Muscle of back (tissue), 11 donors: ENCODE results near the gene KLHDC7B. TPM values are rescaled to one million over a fixed set of nuclear protein-coding genes. Genes with fewer than 3 reads are reported as not detected.

ENCODE experiments used
- DNase-seq, 3 donors: peaks; one replicate each; pipeline versions ENCODE4 v3.0.0 to v3.0.0-alpha.2; 2013
- polyA plus RNA-seq, 10 donors: library from polyadenylated mRNA; unstranded; fragments of 120-200 nt; gene quantifications; one replicate each; pipeline ENCODE4 v1.2.1, GENCODE V29; 2013; ENCODE audit not compliant: insufficient read length in 10 of 10

Gene KLHDC7B
- polyA plus RNA-seq, 10 donors = 0.18 to 0.19 TPM; not detected in 8

DNA sequence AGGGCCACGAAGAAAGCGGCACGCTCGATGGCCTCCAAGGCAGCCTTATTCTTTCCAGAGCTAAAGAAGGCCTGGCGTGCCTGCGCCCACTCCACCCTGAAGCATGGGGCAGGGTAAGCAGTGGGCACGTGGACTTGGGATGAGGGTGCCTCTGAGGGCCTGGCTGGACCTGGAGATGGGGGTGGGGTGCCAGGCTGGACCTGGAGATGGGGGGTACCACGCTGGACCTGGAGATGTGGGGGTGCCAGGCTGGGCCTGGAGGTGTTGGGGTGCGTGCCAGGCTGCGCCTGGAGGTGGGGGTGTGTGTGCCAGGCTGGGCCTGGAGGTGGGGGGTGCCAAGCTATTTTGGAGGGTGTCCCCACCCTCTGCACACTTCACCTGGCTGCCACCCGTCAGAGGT is 27.3 kb downstream of the KLHDC7B start:
- DNase-seq = no peak

DNA sequence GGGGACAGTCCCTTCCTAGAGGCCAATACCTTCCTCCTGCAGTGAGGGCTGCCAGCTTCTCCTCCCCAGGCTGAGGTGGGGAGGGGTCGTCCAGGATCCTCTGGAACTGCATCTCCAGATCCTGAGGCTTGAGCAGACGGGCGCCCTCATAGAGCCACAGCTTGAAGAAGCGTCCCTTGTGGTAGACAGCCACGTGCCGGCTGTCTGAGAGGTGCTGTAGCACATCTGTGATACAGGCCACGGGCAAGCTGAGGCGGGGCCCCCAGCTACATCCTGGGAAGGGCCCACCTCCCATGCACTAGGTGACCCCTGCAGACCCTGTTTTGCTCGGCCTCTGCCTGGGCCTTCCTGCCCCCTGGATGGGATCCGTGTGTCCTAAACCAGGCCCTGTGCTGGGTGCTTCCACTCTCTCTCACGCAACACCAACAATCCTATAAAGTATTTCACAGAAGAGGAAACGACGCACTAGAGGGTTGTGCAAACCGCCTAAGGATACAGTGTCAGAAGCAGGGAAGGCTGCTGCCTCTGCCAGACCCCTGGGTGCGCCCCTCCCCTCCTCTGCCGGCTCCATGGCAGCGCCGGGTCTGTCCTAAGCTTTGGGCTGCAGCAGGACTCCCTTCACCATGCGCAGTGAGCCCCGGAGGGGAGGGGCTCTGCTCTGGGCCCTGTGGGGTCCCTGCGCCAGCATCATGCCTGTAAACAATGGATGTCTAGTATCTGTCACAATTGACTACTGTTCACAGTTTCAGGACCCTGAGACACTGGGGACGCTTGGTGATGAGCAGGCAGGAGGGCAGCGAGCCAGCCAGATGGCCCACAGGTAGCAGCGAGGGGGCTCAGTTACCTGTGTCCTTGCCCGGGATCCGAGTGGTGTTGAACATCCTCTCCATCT is 28.0 kb downstream of the KLHDC7B start:
- DNase-seq = no peak

DNA sequence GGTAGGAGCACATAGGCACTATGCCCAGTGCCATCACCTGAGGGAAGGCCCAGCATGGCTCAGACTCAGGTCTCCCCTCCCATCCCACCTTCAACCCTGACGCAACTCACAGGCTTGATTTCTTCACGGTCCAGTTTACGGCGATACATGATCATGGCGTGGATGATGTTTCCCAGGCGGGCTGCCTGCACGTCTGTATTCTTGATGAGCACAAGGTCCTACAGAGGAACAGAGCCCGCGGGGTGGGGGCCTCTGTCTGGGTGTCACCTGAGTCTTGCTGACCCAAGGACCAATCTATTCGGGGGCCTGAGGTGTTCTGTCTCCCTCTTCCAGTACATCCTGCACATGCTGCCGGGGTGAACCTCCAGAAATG is 28.7 kb downstream of the KLHDC7B start:
- DNase-seq = no peak

DNA sequence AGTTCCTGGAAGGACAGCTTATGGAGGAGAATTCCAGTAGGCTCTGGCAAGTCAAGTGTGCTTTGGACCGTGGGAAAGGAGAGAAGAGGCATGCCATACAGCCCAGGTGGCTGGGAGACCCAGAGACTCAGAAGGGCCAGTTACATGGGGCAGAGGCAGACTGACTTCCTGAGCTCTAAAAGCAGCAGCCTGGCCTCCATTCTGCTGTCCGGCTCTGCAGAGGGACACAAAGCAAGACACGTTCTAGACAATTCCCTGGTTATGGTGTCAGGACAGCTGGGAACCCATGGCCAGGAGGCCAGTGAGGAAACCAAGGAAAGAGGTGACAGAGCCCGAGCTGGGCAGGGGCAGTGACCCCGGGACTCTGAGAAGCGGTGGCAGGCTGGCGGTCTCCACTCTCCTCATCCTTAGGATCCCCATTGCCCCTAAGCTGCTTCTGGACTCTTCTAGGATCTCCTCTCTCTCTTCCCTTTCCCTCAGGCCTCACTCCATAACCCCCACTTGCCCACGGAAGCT is 29.8 kb downstream of the KLHDC7B start:
- DNase-seq = no peak

DNA sequence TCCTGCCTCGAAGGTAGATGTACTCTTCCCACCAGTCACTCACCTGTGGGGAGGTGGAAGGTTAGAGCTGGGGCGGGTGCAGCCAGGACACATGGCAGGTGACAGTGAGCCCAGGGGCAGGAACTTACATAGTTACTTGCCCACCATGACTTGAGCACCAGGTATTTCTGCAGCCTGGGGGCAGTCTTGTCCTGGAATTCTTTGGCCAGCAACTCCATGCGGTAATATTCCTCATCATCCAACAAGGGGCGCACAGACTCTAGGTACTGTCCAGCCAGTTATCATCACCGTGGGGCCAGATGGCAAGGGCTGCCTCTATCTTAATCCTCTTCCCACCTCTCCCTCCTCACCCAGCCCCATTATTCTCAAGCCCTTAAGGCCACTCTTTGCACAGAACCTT is 30.4 kb downstream of the KLHDC7B start:
- peak in 2 of 3 donors; percentile 17 to 26 for DNase-seq

DNA sequence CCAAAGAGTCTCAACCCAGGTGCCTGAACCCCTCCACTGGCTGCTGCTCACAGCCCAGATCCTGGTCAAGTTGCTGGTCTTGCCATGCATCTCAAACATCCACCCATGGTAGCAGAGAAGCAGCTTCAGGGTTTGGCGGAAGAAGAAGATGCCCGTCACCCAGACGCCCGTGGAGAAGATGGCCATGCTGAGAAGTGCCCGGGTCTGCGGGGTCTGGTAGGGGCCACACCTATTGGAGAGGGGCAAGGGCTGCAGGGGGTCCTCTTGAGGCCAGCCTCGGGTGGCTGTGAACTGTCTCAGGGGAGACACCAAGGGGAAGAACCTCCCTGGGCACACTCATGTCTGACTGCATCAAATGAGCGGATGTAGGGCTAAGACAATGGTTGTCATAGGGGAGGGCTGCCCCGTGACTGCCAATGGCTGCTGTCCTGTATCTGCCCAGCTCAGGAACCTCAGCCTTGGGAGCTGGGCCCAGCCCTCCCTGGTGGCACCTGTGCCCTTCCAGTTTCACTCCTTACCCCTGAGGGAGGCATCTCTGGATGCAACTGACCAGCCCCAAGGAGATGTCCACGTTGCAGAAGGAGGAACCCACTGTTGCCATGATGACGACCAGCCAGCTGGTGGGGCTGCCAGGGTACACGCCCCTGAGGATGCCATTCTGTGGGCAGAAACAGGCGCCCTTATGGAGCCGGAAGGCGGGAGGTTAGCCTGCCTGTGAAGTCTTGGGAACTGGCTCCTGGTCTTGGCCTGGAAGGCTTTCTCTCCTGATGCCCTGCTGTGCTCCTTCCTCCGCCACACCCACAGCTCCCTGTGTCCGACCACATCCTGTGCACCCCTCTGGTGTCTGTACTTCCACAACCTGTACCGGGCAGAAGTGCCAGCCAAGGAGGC is 31.4 kb downstream of the KLHDC7B start:
- no peak for DNase-seq

DNA sequence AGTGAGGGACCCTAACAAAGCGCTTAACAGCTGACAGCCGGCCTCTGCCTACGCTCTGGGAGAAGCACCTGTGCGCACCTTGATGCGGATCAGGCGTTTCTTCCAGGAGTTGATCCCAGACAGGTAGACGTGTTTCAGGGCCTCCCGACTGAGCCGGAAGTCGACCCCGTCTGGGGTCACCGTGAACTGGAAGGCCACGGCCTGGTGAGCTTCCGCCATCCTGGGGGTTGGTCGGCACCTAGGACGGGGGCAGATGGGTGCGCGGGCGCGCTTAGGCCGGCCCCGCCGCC is 31.9 kb downstream of the KLHDC7B start:
- DNase-seq = no peak

DNA sequence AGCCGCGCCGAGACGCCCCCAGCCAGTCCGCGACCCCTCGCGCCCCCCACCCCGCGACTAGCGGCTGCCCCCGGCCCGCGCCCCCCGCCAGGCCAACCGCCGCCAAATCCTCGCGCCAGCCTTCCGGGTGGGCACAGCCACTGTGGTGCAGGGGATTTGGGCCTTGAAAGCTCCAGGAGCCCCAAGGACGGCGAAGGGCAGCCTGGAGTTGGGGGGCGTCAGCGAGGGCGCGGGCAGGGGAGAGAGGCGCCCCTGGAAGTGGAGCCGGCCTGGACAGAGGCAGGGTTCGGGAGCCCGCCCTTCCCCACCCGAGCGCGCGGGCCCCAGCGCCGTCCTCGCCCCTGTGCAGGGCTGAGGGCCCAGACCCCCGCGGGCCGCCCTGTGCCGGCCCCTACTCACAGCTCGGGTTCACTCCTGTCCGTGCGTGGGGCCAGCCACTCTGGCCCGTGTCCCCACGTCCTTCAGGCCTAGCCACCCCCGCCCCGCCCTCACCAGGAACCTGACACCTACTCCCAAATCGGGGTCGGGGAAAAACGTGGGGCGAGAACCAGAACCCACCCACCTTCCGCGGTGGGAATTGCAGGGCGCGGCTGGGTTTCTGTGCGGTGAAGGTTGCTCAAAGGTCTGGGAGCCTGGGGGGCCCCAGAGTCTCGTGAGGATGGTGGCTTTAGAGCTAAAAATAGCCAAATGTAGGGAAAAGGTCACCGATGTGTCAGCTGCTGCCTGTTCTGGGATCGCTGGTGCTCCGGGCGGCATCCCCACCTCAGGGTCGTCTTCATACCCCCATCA is 32.5 kb downstream of the KLHDC7B start, which contains the start of gene CPT1B:
CPT1B (minus strand) TSS at position 441 of the 789 bp plus-strand sequence. CDS start 512 bp downstream, outside the sequence.
- peak; percentile 32 to 48 (median 34) for DNase-seq

DNA sequence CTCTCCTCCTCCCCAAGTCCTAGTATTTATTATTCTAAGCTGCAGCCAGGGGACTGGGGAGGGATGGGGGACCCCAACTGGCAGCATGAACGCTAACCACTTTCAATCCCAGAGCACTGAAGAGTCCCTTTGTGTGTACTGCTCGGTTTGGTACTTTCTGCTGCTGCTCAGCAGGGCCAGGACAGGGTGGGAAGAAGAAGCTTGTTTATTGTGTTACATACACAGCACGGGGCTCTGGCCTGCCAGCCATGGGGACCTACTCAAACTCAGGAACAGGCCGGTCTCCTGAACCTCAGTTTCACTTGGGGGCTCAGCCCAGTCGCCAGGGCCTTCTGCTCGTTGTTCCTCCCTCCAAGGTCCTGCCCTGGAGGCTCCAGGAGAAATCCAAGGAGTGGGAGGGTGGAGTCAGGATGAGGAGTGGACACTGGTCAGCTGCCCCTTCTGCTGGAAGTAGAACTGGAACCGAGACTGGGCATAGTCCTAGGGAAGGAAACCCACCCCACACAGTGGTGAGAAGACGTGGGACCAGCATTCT is 33.1 kb downstream of the KLHDC7B start:
- no peak for DNase-seq

DNA sequence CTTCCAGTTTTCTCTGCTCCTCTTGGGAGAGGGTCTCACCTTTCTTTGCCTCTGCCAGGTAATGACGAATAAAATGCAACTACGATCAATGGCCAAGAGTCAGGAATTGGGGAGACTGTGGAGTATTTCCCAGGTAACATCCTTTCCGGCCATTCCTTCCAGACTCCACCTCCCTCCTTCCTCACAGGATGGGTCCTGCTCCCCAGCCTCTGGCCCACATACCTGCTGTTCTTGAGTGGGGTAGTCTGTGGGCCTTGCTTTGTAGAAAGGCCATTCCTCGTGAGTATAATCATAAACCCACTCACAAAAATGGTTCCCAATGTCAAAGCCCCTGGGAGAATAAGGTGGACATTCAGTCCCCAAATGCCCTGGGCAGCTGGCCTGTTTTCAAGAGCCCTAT is 34.1 kb downstream of the KLHDC7B start:
- no peak for DNase-seq

DNA sequence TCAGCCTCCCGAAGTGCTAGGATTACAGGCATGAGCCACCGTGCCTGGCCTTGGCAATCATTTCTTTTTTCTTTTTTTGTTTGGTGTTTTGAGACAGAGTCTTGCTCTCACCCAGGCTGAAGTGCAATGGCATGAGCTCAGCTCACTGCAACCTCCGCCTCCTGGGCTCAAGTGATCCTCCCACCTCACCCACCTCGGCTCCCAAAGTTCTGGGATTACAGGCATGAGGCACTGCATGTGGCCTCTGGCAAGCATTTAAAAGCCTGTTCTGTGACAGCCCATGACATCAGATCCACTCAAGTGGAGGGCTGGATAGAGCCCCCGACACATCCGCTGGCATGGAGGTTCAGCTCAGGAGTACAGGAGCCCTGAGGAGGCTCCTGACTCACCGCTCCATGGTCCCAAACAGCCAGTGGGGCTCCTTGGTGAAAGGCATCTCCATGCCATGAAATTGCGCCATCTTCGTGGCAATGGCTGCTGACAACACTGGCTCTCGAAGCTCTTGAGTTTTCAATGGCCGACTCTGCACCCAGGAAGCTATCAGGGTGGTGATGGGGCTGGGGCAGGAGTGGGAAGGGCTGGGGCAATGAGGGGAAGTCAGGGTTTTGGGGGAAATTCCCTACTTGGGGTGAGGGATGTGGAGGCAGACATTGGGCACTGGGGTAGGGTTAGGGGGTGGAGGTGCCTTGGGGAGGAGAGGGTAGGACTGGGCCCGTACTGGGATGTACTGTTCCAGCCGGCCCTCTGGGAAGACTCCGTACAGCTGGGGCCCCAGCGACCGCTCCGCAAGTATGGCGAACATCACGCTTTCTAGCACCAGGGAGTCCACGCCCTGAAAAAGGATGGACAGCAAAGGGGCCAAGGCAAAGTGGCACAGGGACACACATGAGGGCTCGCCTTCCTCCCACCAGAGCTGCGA is 35.6 kb downstream of the KLHDC7B start:
- no peak for DNase-seq

DNA sequence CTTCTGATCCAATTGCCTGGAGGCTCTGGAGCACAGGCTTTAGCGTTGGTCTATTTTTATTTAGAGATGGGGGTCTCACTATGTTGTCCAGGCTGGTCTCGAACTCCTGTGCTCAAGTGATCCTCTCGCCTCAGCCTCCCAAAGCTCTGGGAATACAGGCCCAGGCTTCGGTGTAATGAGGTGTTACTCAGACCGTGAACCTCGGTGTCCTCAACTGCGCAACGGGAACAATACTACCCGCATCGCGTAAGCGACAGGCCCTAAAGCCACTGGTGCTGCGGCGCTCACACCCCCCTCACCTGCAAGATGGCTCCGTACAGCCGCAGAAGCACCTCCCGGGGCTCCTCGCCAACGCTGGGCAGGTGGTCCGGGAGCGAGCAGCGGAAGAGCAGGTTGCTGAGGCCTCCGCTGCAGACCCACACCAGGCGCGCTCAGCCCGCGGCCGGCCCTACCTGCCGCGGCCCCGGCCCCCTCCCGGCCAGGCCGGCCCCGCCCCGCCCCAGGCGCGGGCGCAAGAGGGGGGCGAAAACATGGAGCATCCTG is 36.3 kb downstream of the KLHDC7B start:
- DNase-seq = peak in 1 of 3 donors; percentile 53

DNA sequence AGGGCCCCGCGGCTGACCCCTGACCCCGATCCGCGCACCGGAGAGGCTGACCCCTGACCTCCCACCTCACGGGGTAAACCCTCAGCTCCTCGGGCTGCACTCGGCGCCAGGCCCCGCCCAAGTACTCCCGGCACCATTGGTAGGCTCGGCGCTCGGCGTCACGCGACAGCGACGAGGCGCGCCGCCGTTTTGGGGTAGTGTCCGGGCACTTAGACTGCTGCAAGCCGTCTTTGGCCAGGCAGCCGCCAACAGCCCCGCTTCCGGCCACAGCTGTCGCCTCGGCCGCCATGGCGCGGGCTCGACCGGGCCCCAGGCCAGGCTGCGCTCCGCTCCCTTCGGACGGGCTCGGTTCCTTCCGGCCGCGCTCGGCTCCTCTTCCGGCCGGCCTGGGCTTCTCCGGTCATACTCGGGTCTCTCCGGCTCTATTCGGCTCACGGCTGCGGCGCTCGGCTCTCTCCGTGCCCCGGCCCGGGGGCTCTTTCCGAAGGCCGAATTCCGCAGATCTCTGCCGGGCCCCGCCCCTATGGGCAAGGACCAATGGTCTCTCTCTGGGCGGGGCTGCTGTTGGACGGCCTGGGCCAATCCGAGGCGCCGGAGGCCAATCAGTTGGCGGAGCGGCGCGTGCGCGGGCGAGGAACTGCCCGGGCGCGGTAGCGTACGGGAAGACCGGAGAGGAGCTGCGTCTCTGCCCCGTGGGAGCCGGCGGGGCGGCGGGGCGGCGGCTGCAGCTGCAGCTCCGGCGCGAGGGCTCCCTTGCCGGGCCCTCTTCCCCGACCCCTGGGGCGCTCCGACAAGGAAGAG is 37.0 kb downstream of the KLHDC7B start, which contains the start of gene CHKB:
CHKB (minus strand) TSS at position 357 of the 801 bp plus-strand sequence; CDS start at position 289, 68 bp downstream.
- peak; percentile 98 to 100 (median 99) for DNase-seq

DNA sequence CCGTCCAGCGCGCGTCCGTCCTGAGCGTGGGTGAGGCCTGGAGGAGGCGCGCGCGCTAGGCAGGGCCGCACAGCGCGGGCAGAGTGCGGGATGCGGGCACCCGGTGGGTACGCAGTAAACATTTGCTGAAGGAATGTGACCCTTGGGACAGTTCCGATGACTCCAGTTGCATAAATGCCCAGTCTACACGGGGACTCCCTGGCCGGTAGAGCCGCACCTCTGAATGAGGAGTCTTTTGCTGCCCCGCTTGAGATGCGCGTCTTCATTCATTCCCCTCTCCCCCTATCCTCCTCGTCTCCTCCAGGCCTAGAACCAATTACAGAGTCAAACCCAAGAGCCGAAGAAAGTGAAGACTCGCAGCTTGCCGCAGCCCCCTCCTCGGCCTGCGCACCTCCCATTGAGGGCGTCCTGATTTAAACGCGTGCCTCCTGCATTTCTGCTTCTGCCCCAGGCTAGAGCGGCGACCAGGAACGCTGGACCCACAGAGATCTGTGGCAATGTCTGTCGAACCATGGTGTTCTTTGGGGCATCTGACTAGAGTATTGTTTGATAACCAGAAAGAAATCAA is 37.7 kb downstream of the KLHDC7B start:
- DNase-seq = no peak

DNA sequence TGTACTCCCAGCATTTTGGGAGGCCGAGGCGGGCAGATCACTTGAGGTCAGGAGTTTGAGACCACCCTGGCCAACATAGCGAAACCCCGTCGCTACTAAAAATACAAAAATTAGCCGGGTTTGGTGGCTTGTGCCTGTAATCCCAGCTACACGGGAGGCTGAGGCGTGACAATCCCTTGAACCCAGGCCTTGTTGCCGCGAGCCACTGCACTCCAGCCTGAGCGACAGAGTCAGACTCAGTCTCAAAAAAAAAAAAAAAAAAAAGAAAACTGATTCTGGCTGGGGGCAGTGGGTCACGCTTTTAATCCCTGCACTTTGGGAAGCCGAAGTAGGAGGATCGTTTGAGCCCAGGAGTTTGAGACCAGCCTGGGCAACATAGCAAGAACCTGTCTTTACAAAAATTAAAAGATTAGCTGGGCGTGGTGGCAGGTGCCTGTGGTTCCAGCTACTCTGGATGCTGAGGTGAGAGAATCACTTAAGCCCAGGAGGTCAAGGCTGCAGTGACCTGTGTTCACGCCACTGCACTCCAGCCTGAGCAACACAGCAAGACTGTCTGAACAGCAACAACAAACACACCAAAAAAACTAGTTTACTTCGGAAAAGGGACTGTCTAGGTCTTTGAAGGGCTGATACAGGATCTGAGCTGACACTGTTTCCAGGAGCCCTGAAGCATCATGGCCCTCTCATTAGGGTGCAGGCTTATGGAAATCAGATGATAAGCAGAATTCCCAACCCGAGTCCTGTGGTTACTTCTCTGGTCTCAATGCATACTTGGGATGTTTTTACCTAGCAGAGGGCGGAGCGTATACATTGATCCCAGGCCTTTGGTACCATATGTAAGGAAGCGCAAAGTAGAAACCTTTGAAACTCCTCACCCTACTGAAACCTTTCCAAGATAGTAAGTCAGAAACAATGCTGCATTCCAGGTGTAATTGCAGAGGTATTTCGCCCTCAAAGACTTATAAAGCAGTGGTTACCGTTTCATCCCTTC is 38.7 kb downstream of the KLHDC7B start:
- no peak for DNase-seq

DNA sequence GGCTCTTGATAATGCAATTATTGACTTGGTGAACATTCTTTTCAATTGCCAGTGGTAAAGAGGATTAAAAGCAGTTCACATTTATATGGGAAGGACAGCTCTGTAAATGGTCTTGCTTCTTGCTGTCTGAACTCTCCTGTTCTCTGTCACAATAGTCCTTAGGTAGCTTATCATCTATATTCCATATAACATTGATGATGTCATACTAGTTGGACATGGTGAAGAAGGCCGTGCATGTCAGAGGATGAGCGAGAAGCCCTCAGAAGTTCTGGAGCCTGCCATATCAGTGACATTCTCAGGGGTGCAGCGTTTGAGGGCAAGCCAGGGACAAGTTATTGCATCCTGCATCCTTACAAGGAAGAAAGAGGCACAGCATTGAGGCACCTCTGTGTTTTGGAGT is 39.5 kb downstream of the KLHDC7B start:
- DNase-seq = no peak

DNA sequence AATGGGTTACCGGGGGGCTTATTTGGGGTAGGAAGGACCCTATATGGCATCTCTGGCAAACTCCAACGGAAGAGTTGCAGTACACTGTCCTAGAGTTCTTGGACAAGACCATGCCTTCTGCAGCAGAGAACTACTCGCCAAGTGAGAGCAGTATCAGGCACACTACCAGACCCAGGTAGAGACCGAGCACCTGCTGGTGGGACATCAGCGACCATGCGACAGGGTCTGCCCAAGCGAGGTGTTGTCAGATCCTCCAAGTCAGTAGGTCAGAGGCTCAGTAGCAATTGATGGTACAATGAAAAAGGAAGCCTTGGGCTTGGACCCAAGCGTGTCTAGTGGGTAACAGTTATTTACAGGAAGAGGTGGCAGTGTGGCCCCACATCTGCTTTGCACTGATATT is 40.1 kb downstream of the KLHDC7B start:
- DNase-seq = no peak
